Astrocyte of the spinal cord (primary cell): ENCODE results near the gene NUP42.

Experiments used
- DNase-seq: peaks from one replicate; pipeline ENCODE4 v3.0.0; 2011; ENCODE audit warnings: low read depth, low spot score
- H3K4me3 ChIP-seq: 2 replicates; pipeline ENCODE4 v1.5.1; 2011; ENCODE audit warnings: low read depth, mild to moderate bottlenecking, low read length, moderate library complexity
- in situ Hi-C: cut with HindIII; loops from 2 replicates; pipeline ENCODE4 v1.10.0; 2017; ENCODE audit warnings: low sequenced_read_pairs
- TF ChIP-seq, protein P1 (sequence below): IDR thresholded peaks from 2 replicates; pipeline ENCODE4 v1.5.1; 2012; ENCODE audit warnings: low read depth, mild to moderate bottlenecking, low read length, inconsistent platforms

Gene NUP42

DNA sequence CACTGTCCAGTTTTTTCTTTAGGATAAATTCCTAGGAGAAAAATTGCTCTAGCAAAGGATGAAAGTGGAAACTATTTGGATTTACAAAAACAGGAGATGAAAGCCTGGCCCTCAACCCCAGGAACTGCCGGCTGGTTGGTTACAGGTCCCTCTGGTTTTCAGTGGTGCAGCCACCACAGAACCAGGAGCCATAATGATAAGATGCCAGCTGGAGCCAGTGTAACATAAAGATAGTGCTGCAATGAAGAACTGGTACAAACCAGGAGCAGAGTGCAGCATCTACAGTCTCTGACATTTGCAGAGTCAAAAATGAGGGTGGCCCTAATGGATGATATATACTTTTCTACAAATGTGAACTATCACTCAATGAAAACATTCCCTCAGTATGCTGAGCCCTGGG, 20.4 kb upstream of the NUP42 start:
- DNase-seq = no peak
- TF ChIP-seq, protein P1, sequence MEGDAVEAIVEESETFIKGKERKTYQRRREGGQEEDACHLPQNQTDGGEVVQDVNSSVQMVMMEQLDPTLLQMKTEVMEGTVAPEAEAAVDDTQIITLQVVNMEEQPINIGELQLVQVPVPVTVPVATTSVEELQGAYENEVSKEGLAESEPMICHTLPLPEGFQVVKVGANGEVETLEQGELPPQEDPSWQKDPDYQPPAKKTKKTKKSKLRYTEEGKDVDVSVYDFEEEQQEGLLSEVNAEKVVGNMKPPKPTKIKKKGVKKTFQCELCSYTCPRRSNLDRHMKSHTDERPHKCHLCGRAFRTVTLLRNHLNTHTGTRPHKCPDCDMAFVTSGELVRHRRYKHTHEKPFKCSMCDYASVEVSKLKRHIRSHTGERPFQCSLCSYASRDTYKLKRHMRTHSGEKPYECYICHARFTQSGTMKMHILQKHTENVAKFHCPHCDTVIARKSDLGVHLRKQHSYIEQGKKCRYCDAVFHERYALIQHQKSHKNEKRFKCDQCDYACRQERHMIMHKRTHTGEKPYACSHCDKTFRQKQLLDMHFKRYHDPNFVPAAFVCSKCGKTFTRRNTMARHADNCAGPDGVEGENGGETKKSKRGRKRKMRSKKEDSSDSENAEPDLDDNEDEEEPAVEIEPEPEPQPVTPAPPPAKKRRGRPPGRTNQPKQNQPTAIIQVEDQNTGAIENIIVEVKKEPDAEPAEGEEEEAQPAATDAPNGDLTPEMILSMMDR = no peak
- H3K4me3 ChIP-seq = no peak overlapping the region
- in situ Hi-C loops = no loop called here

GRCh38 chr7:23164846-23165245, 17.0 kb upstream of the NUP42 start:
- TF ChIP-seq, protein P1 = no peak
- H3K4me3 ChIP-seq = no peak overlapping the region
- DNase-seq = no peak
- in situ Hi-C loops = no loop called here

DNA sequence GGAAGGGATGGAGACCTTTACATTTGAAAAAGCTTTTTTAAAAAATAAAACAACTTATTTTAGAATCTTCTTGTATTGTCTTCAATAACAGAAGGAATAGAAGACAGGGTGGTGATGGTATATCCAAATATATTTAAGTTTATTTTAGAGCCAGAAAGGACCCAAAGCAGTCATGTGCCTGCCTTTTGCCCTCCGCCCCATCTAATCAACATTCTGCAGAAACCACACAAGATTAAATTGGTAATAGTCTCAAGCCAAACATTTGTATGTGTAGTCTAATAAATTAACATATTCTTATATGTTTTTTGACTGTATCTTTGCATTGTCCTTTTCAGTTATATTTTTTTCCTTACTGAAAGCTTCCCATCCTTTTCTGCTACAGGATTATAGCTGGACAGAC, 16.5 kb upstream of the NUP42 start:
- TF ChIP-seq, protein P1 = no peak
- no peak for DNase-seq
- in situ Hi-C loops = no loop called here
- H3K4me3 ChIP-seq = no peak overlapping the region

GRCh38 chr7:23167691-23168090, 14.2 kb upstream of the NUP42 start:
- in situ Hi-C loops = no loop called here

GRCh38 chr7:23168111-23168885, 13.6 kb upstream of the NUP42 start:
- in situ Hi-C loops = no loop called here
- no peak overlapping the region for H3K4me3 ChIP-seq
- DNase-seq = no peak
- TF ChIP-seq, protein P1 = no peak

More at GRCh38 chr7:23167691-23168090, 14.2 kb upstream of the NUP42 start:
- H3K4me3 ChIP-seq = no peak overlapping the region
- no peak for DNase-seq
- TF ChIP-seq, protein P1 = no peak

GRCh38 chr7:23175938-23176337, 5.9 kb upstream of the NUP42 start:
- H3K4me3 ChIP-seq = no peak overlapping the region
- TF ChIP-seq, protein P1 = no peak
- in situ Hi-C loops = no loop called here
- no peak for DNase-seq
